OCI-LY3 (cell line): ENCODE results near the gene SLC16A4.
"Not testable (repeated sequence)": the region's sequence is repeated elsewhere in the genome, so short reads cannot be mapped to it uniquely, and the experiment has no call there.

Source experiments
- EZH2phosphoT487 ChIP-seq: fragments of 200-600 bp; shearing (Covaris generic); IDR thresholded peaks from 2 replicates; pipeline ENCODE4 v1.6.1; 2018; ENCODE audit warnings: antibody characterized with exemption, mixed run types, low read depth
- TF ChIP-seq, protein P1 (sequence below): fragments of 200-600, 300-600 bp; sonication (generic); IDR thresholded peaks from 2 replicates; pipeline ENCODE4 v1.5.1; 2014; ENCODE audit warnings: antibody characterized with exemption, low read length, low read depth

DNA sequence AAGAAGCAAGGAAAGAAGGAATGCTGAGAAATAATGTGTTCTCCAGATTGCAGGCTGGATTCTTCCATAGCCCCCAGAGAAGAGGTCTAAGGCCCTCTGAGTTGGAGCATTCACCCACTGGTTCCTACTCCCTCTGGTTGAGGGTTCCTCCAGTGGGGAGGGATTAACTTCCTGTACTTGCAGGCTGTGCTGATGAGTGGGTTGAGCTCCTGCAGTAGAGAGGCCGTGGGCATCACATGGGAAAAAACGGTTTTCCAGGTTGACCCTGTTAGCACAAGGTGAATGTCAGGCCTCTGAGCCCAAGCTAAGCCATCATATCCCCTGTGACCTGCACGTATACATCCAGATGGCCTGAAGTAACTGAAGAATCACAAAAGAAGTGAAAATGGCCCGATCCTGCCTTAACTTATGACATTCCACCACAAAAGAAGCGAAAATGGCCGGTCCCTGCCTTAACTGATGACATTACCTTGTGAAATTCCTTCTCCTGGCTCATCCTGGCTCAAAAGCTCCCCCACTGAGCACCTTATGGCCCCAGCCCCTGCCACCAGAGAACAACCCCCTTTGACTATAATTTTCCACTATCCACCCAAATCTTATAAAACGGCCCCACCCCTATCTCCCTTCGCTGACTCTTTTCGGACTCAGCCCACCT lies 46.9 kb upstream of the SLC16A4 start:
- TF ChIP-seq, protein P1, sequence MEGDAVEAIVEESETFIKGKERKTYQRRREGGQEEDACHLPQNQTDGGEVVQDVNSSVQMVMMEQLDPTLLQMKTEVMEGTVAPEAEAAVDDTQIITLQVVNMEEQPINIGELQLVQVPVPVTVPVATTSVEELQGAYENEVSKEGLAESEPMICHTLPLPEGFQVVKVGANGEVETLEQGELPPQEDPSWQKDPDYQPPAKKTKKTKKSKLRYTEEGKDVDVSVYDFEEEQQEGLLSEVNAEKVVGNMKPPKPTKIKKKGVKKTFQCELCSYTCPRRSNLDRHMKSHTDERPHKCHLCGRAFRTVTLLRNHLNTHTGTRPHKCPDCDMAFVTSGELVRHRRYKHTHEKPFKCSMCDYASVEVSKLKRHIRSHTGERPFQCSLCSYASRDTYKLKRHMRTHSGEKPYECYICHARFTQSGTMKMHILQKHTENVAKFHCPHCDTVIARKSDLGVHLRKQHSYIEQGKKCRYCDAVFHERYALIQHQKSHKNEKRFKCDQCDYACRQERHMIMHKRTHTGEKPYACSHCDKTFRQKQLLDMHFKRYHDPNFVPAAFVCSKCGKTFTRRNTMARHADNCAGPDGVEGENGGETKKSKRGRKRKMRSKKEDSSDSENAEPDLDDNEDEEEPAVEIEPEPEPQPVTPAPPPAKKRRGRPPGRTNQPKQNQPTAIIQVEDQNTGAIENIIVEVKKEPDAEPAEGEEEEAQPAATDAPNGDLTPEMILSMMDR, result not testable (repeated sequence)
- not testable (repeated sequence) for TF ChIP-seq EZH2phosphoT487
